Loucy (cell line): ENCODE measurements around the gene SH2D1B.

Experiments used
- H2AFZ ChIP-seq: fragments of 200-600 bp; sonication (generic); 2 replicates; pipeline ENCODE4 v1.6.0; 2016; ENCODE audit warnings: antibody characterized with exemption, mild to moderate bottlenecking, low read length, moderate library complexity
- H3F3A ChIP-seq: fragments of 200-600 bp; 2 replicates; pipeline ENCODE4 v1.6.0; 2016; ENCODE audit warnings: antibody characterized with exemption, low read depth, mild to moderate bottlenecking
- H3K27me3 ChIP-seq: fragments of 200-600 bp; sonication (generic); 2 replicates; pipeline ENCODE4 v1.6.1; 2014; ENCODE audit warnings: low read length, mild to moderate bottlenecking; ENCODE audit not compliant: insufficient read depth, poor library complexity, severe bottlenecking
- H3K36me3 ChIP-seq: fragments of 200-600 bp; sonication (generic); 2 replicates; pipeline ENCODE4 v1.6.1; 2016; ENCODE audit warnings: low read length; ENCODE audit not compliant: insufficient read depth
- H3K4me1 ChIP-seq: fragments of 200-600 bp; sonication (generic); 2 replicates; pipeline ENCODE4 v1.5.1; 2014; ENCODE audit warnings: low read length, mild to moderate bottlenecking; ENCODE audit not compliant: insufficient read depth, poor library complexity, severe bottlenecking
- H3K4me2 ChIP-seq: fragments of 200-600 bp; sonication (generic); 2 replicates; pipeline ENCODE4 v1.6.0; 2014; ENCODE audit warnings: antibody characterized with exemption, low read length, low read depth, mild to moderate bottlenecking; ENCODE audit not compliant: poor library complexity, severe bottlenecking
- H3K4me3 ChIP-seq: fragments of 200-600 bp; sonication (generic); 2 replicates; pipeline ENCODE4 v1.5.1; 2014; ENCODE audit warnings: low read length, mild to moderate bottlenecking, mixed read lengths; ENCODE audit not compliant: poor library complexity, severe bottlenecking
- H3K79me2 ChIP-seq: fragments of 200-600 bp; sonication (generic); 2 replicates; pipeline ENCODE4 v1.6.1; 2014; ENCODE audit warnings: low read length; ENCODE audit not compliant: insufficient read depth
- H3K9ac ChIP-seq: fragments of 200-600 bp; sonication (generic); 2 replicates; pipeline ENCODE4 v1.6.0; 2014; ENCODE audit warnings: mild to moderate bottlenecking, low read depth, low read length, moderate library complexity; ENCODE audit not compliant: poor library complexity, severe bottlenecking
- H3K9me2 ChIP-seq: fragments of 200-600 bp; sonication (generic); replicated peaks from 2 replicates; pipeline ENCODE4 v1.6.1; 2016; ENCODE audit warnings: low read depth, low read length, mixed read lengths
- H3K9me3 ChIP-seq: fragments of 200-600 bp; sonication (generic); 2 replicates; pipeline ENCODE4 v1.6.1; 2014; ENCODE audit warnings: mild to moderate bottlenecking, antibody characterized with exemption, low read length, low read depth; ENCODE audit not compliant: insufficient read depth
- H4K20me1 ChIP-seq: fragments of 200-600 bp; sonication (generic); 2 replicates; pipeline ENCODE4 v1.6.0; 2014; ENCODE audit warnings: antibody characterized with exemption, low read length, mild to moderate bottlenecking; ENCODE audit not compliant: insufficient read depth, poor library complexity, severe bottlenecking
- EZH2phosphoT487 ChIP-seq: fragments of 200-600 bp; IDR thresholded peaks from 2 replicates; pipeline ENCODE4 v1.6.1; 2018; ENCODE audit warnings: antibody characterized with exemption, mild to moderate bottlenecking, moderate library complexity, borderline replicate concordance
- TF ChIP-seq, protein P1 (sequence below): fragments of 200-600 bp; sonication (generic); conservative IDR thresholded peaks from 2 replicates; pipeline ENCODE4 v1.5.1; 2014; ENCODE audit warnings: mild to moderate bottlenecking, antibody characterized with exemption, low read length

SH2D1B gene

GRCh38 chr1:162366671-162367070 is 45.3 kb downstream of the SH2D1B start:
- no peak overlapping the region for H2AFZ ChIP-seq
- TF ChIP-seq, protein P1, sequence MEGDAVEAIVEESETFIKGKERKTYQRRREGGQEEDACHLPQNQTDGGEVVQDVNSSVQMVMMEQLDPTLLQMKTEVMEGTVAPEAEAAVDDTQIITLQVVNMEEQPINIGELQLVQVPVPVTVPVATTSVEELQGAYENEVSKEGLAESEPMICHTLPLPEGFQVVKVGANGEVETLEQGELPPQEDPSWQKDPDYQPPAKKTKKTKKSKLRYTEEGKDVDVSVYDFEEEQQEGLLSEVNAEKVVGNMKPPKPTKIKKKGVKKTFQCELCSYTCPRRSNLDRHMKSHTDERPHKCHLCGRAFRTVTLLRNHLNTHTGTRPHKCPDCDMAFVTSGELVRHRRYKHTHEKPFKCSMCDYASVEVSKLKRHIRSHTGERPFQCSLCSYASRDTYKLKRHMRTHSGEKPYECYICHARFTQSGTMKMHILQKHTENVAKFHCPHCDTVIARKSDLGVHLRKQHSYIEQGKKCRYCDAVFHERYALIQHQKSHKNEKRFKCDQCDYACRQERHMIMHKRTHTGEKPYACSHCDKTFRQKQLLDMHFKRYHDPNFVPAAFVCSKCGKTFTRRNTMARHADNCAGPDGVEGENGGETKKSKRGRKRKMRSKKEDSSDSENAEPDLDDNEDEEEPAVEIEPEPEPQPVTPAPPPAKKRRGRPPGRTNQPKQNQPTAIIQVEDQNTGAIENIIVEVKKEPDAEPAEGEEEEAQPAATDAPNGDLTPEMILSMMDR, result no peak
- no peak for TF ChIP-seq EZH2phosphoT487

DNA sequence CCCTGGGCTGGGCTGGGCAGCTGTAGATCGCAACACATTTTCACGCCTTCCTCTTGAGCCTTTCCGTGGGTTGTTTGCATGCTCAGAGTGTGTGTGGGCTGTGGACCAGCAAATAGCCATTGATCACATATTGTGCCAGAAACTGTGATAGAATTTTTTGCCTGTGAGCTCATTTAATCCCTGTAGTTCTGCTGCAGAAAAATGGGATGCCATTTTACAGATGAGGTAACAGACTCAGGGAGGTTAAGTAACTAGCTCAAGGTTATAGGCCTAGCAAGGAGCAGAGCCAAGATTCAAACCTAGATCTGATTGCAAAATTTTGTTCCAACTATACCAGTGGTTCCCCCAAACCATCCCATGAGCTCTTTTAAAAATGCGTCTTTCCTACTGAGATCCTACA is 45.8 kb downstream of the SH2D1B start:
- Histone ChIP-seq H3K4me3 (no peak overlapping the region), H3F3A (no peaks in the 10 kb centered on the region), H3K36me3 (no peaks in the 10 kb centered on the region), H3K4me2 (no peak overlapping the region), H3K27me3 (no peaks in the 10 kb centered on the region), H3K9me2 (no peaks in the 10 kb centered on the region), H3K9ac (no peak overlapping the region), H3K79me2 (no peaks in the 10 kb centered on the region), H3K4me1 (no peaks in the 10 kb centered on the region), H2AFZ (no peak overlapping the region), H3K9me3 (no peaks in the 10 kb centered on the region), H4K20me1 (no peaks in the 10 kb centered on the region)
- TF ChIP-seq, protein P1, result no peak
- TF ChIP-seq EZH2phosphoT487, result no peak

More at GRCh38 chr1:162366671-162367070, 45.3 kb downstream of the SH2D1B start:
- no peak overlapping the region for H3K4me3 ChIP-seq
- H3K4me2 ChIP-seq, result no peak overlapping the region
- H3K9me3 ChIP-seq, result no peaks in the 10 kb centered on the region
- H3K9me2 ChIP-seq, result no peaks in the 10 kb centered on the region
- no peaks in the 10 kb centered on the region for H3K79me2 ChIP-seq
- H3K27me3 ChIP-seq, result no peaks in the 10 kb centered on the region
- no peaks in the 10 kb centered on the region for H3F3A ChIP-seq
- H3K9ac ChIP-seq, result no peak overlapping the region
- H3K4me1 ChIP-seq, result peaks cover under 1% of the 10 kb centered on the region
- no peaks in the 10 kb centered on the region for H3K36me3 ChIP-seq
- H4K20me1 ChIP-seq, result no peaks in the 10 kb centered on the region

DNA sequence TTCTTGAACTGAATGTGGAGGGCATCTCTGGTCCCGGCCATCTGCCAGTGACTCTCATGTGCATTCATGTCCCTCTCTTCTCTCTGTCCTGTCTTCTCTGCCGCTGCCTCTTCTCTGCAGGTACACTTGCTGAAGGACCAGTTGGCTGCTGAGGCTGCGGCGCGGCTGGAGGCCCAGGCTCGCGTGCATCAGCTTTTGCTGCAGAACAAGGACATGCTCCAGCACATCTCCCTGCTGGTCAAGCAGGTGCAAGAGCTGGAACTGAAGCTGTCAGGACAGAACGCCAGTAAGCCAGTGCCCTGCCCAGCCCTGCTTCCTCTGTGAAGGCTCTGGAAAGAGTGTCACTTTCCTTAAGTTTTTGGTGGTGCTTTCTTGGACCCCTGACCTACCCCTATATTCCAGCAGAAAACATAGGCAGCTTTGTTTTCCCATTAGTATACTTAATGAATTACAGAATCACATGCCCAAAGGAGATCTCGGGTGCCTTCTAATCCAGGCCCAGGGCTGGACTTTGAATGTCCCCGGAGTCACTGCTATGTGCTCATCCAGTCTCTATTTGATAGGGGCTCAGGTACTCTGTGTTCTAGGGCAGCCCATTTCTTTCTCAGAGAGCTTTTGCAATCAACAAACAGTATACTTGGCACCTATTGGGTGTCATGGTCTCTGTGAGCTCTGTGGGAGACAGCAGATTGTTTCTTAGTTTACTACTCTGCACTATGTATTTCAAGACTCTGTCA is 46.5 kb downstream of the SH2D1B start:
- Histone ChIP-seq H3K9me2 (no peaks in the 10 kb centered on the region), H3K9me3 (no peaks in the 10 kb centered on the region), H3K27me3 (no peaks in the 10 kb centered on the region), H3K79me2 (no peaks in the 10 kb centered on the region), H4K20me1 (no peaks in the 10 kb centered on the region), H3K36me3 (no peaks in the 10 kb centered on the region), H3K4me3 (no peak overlapping the region), H3K9ac (no peak overlapping the region), H3K4me2 (no peak overlapping the region), H3F3A (no peaks in the 10 kb centered on the region), H2AFZ (no peak overlapping the region), H3K4me1 (no peaks in the 10 kb centered on the region)
- TF ChIP-seq, protein P1, result no peak
- no peak for TF ChIP-seq EZH2phosphoT487
